H9 (cell line): ENCODE results near the gene PAEP. TPM values are rescaled to one million over a fixed set of nuclear protein-coding genes. Genes with fewer than 3 reads are reported as not detected.

ENCODE experiments used
- DNase-seq: peaks from one replicate; pipeline ENCODE4 v3.0.0-alpha.2; 2017
- H2AFZ ChIP-seq: one replicate; pipeline ENCODE4 v1.6.1; 2013; ENCODE audit warnings: mild to moderate bottlenecking, low read length, control low read depth, moderate library complexity
- H2AK5ac ChIP-seq: 2 replicates; pipeline ENCODE4 v1.6.1; 2013; ENCODE audit warnings: low read length, control low read depth, mixed read lengths; ENCODE audit not compliant: insufficient read length
- H2BK120ac ChIP-seq: one replicate; pipeline ENCODE4 v1.6.1; 2013; ENCODE audit warnings: low read depth, mild to moderate bottlenecking, low read length, control low read depth, inconsistent platforms; ENCODE audit not compliant: poor library complexity, severe bottlenecking
- H2BK12ac ChIP-seq: 2 replicates; pipeline ENCODE4 v1.6.1; 2013; ENCODE audit warnings: low read length, control low read depth, mixed read lengths, low read depth; ENCODE audit not compliant: insufficient read length
- H2BK15ac ChIP-seq: 2 replicates; pipeline ENCODE4 v1.6.1; 2013; ENCODE audit warnings: low read depth, low read length, control low read depth
- H2BK20ac ChIP-seq: one replicate; pipeline ENCODE4 v1.6.1; 2013; ENCODE audit warnings: low read depth, mild to moderate bottlenecking, low read length, control low read depth, inconsistent platforms; ENCODE audit not compliant: poor library complexity, severe bottlenecking
- H2BK5ac ChIP-seq: 2 replicates; pipeline ENCODE4 v1.6.1; 2013; ENCODE audit warnings: low read length, control low read depth, mixed read lengths; ENCODE audit not compliant: insufficient read length
- H3K14ac ChIP-seq: 2 replicates; pipeline ENCODE4 v1.6.1; 2013; ENCODE audit warnings: low read length, control low read depth; ENCODE audit not compliant: insufficient read depth
- H3K18ac ChIP-seq: 2 replicates; pipeline ENCODE4 v1.6.1; 2013; ENCODE audit warnings: low read depth, mild to moderate bottlenecking, mixed read lengths, low read length, control low read depth; ENCODE audit not compliant: insufficient read length
- H3K23ac ChIP-seq: 2 replicates; pipeline ENCODE4 v1.6.1; 2013; ENCODE audit warnings: low read length, control low read depth, mixed read lengths, low read depth; ENCODE audit not compliant: insufficient read length
- H3K23me2 ChIP-seq: 2 replicates; pipeline ENCODE4 v1.6.1; 2013; ENCODE audit warnings: low read depth, mild to moderate bottlenecking, mixed read lengths, low read length, control low read depth; ENCODE audit not compliant: insufficient read length, poor library complexity, severe bottlenecking
- H3K27ac ChIP-seq: 2 replicates; pipeline ENCODE4 v1.5.1; 2013; ENCODE audit warnings: low read length, control low read depth, mixed read lengths, low read depth; ENCODE audit not compliant: insufficient read length
- H3K27me3 ChIP-seq: 2 replicates; pipeline ENCODE4 v1.6.1; 2013; ENCODE audit warnings: low read length, control low read depth, inconsistent platforms; ENCODE audit not compliant: insufficient read depth
- H3K4ac ChIP-seq: 2 replicates; pipeline ENCODE4 v1.6.1; 2013; ENCODE audit warnings: low read depth, mild to moderate bottlenecking, control low read depth, inconsistent platforms, low read length, moderate library complexity
- H3K4me1 ChIP-seq: 2 replicates; pipeline ENCODE4 v1.6.1; 2013; ENCODE audit warnings: low read length, control low read depth, inconsistent platforms; ENCODE audit not compliant: insufficient read depth
- H3K4me2 ChIP-seq: 2 replicates; pipeline ENCODE4 v1.6.1; 2013; ENCODE audit warnings: low read length, control low read depth, mixed read lengths; ENCODE audit not compliant: insufficient read length, insufficient read depth
- H3K56ac ChIP-seq: 2 replicates; pipeline ENCODE4 v1.6.1; 2013; ENCODE audit warnings: low read depth, mild to moderate bottlenecking, mixed read lengths, low read length, control low read depth; ENCODE audit not compliant: insufficient read length
- H3K79me1 ChIP-seq: 2 replicates; pipeline ENCODE4 v1.6.1; 2013; ENCODE audit warnings: low read depth, mild to moderate bottlenecking, moderate library complexity, low read length, control low read depth, inconsistent platforms; ENCODE audit not compliant: insufficient read depth, poor library complexity, severe bottlenecking
- H3K79me2 ChIP-seq: 2 replicates; pipeline ENCODE4 v1.6.1; 2013; ENCODE audit warnings: low read length, control low read depth, inconsistent platforms; ENCODE audit not compliant: insufficient read depth
- H3K9ac ChIP-seq: 2 replicates; pipeline ENCODE4 v1.6.1; 2013; ENCODE audit warnings: low read length, control low read depth, mixed read lengths; ENCODE audit not compliant: insufficient read length; ENCODE audit errors: extremely low read depth
- H3K9me3 ChIP-seq: one replicate; pipeline ENCODE4 v1.6.1; 2013; ENCODE audit warnings: low read depth, low read length, inconsistent platforms; ENCODE audit not compliant: control insufficient read depth
- H3T11ph ChIP-seq: one replicate; pipeline ENCODE4 v1.6.1; 2013; ENCODE audit warnings: mild to moderate bottlenecking, low read length, control low read depth, inconsistent platforms
- H4K20me1 ChIP-seq: one replicate; pipeline ENCODE4 v1.6.1; 2013; ENCODE audit not compliant: control insufficient read depth, insufficient read length, insufficient read depth
- H4K5ac ChIP-seq: 2 replicates; pipeline ENCODE4 v1.6.1; 2013; ENCODE audit warnings: low read depth, mild to moderate bottlenecking, mixed read lengths, low read length, control low read depth; ENCODE audit not compliant: insufficient read length
- H4K8ac ChIP-seq: replicated peaks from 2 replicates; pipeline ENCODE4 v1.6.1; 2013; ENCODE audit warnings: low read length, control low read depth, mixed read lengths, low read depth; ENCODE audit not compliant: insufficient read length
- H4K91ac ChIP-seq: 2 replicates; pipeline ENCODE4 v1.6.1; 2013; ENCODE audit warnings: low read depth, mild to moderate bottlenecking, moderate library complexity, mixed read lengths, low read length, control low read depth; ENCODE audit not compliant: insufficient read length
- H3K27ac Mint-ChIP-seq, 3 experiments: 2 replicates in 2 of 3; 3 replicates in 1 of 3; pipeline ENCODE4 v1.8.0; 2020 to 2021; ENCODE audit warnings: mixed read lengths in 3 of 3, mild to moderate bottlenecking in 1 of 3, moderate library complexity in 1 of 3
- H3K27me3 Mint-ChIP-seq: 2 replicates; pipeline ENCODE4 v1.8.0; 2021; ENCODE audit warnings: low read depth, mild to moderate bottlenecking, moderate library complexity, mixed read lengths
- H3K36me3 Mint-ChIP-seq, 3 experiments: 2 replicates in 2 of 3; 3 replicates in 1 of 3; pipeline ENCODE4 v1.8.0; 2020 to 2021; ENCODE audit warnings: low read depth in 3 of 3, mixed read lengths in 3 of 3; ENCODE audit not compliant: insufficient read depth in 1 of 3
- H3K4me1 Mint-ChIP-seq, 2 experiments: 2 replicates each; pipeline ENCODE4 v1.8.0; 2020; ENCODE audit warnings: mixed read lengths in 2 of 2
- H3K4me3 Mint-ChIP-seq, 2 experiments: 2 replicates in 1 of 2; 3 replicates in 1 of 2; pipeline ENCODE4 v1.8.0; 2020 to 2021; ENCODE audit warnings: mild to moderate bottlenecking in 2 of 2, mixed read lengths in 2 of 2, moderate library complexity in 1 of 2
- H3K9me3 Mint-ChIP-seq, 2 experiments: 2 replicates in 1 of 2; 3 replicates in 1 of 2; pipeline ENCODE4 v1.8.0; 2020; ENCODE audit warnings: mild to moderate bottlenecking in 2 of 2, mixed read lengths in 2 of 2, moderate library complexity in 1 of 2
- CTCF ChIP-seq: fragments of 200-600 bp; sonication (generic); conservative IDR thresholded peaks from 3 replicates; pipeline ENCODE4 v1.8.0; 2021; ENCODE audit warnings: antibody characterized with exemption, mild to moderate bottlenecking
- WGBS: extraction: QIAGEN DNeasy Blood & Tissue Kit; methylation state at CpG from one replicate; pipeline ENCODE4 v1.1.7; 2013; ENCODE audit warnings: missing lambda C conversion rate, low lambda C conversion rate, mixed read lengths; ENCODE audit not compliant: insufficient read length; ENCODE audit errors: extremely low coverage; 5-methylcytosine and 5-hydroxymethylcytosine counted together
- total RNA-seq: library from RNA; stranded (reverse); gene quantifications from 2 replicates; pipeline ENCODE4 v1.2.1, GENCODE V29; 2021

Gene PAEP
- total RNA-seq, 1 experiment from 2014 or later, result not detected

- no peak overlapping the region for H3K27ac Mint-ChIP-seq
- H3K36me3 Mint-ChIP-seq, result peaks cover 5 to 14% (median 7%) of the 10 kb centered on the region in 3 experiments; a peak in 5 of 7 replicates
- Histone ChIP-seq H2BK15ac (no peak overlapping the region), H2AFZ (no peak overlapping the region), H3K4me1 (no peaks in the 10 kb centered on the region), H3T11ph (no peak overlapping the region), H2BK20ac (no peak overlapping the region), H3K27me3 (no peaks in the 10 kb centered on the region), H3K23me2 (no peaks in the 10 kb centered on the region), H3K4ac (no peak overlapping the region), H3K4me2 (no peak overlapping the region), H4K8ac (no peak overlapping the region), H3K79me1 (no peaks in the 10 kb centered on the region), H4K5ac (no peak overlapping the region), H3K14ac (no peak overlapping the region), H3K56ac (no peak overlapping the region), H4K91ac (no peak overlapping the region), H3K23ac (no peak overlapping the region), H3K9me3 (no peaks in the 10 kb centered on the region), H2BK5ac (no peak overlapping the region), H3K27ac (no peak overlapping the region), H3K79me2 (no peaks in the 10 kb centered on the region), H2AK5ac (no peak overlapping the region), H3K18ac (no peak overlapping the region), H2BK120ac (no peak overlapping the region), H2BK12ac (no peak overlapping the region), H4K20me1 (no peaks in the 10 kb centered on the region), H3K9ac (no peak overlapping the region)
- peaks cover 19 to 20% of the 10 kb centered on the region in 2 experiments for H3K9me3 Mint-ChIP-seq
- DNase-seq, result no peak
- WGBS, result no CpG with 5 or more reads among the region's 22 CpGs
- H3K4me3 Mint-ChIP-seq, result no peak overlapping the region
- H3K4me1 Mint-ChIP-seq, result peaks cover 0 to 12% of the 10 kb centered on the region in 2 experiments; a peak in 2 of 4 replicates
- TF ChIP-seq CTCF, result no peak
- peaks cover 3% of the 10 kb centered on the region for H3K27me3 Mint-ChIP-seq
Observed at GRCh38 chr9:135608294-135608998, 46.9 kb downstream of the PAEP start.
